Heart right ventricle (tissue), 16 donors: ENCODE results near the gene DHX8. TPM values are rescaled to one million over a fixed set of nuclear protein-coding genes. Genes with fewer than 3 reads are reported as not detected.

Source experiments
- ATAC-seq, 8 donors: fragments of 200-7000 bp; cut with Tn5 transposase; one replicate each; pipeline ENCODE4 v1.9.1; 2020; ENCODE audit warnings: mild to moderate bottlenecking in 8 of 8, moderate library complexity in 8 of 8, moderate number of reproducible peaks in 1 of 8
- DNase-seq, 2 donors: peaks; one replicate each; pipeline ENCODE4 v3.0.0-alpha.2; 2020
- H3K27ac ChIP-seq, 10 donors: fragments of 200-600 bp; sonication (generic) in 2 of 10; one replicate each; pipeline versions ENCODE4 v1.5.0 to v1.8.0; 2020 to 2022; ENCODE audit warnings: mild to moderate bottlenecking in 3 of 10
- H3K27me3 ChIP-seq, 7 donors: fragments of 200-600 bp; one replicate each; pipeline ENCODE4 v1.8.0; 2021 to 2022; ENCODE audit warnings: mild to moderate bottlenecking in 2 of 7
- H3K36me3 ChIP-seq, 9 donors: fragments of 200-600 bp; sonication (generic) in 1 of 9; one replicate each; pipeline versions ENCODE4 v1.5.0 to v1.8.0; 2020 to 2022; ENCODE audit warnings: mild to moderate bottlenecking in 2 of 9
- H3K4me1 ChIP-seq, 9 donors: fragments of 200-600 bp; sonication (generic) in 1 of 9; one replicate each; pipeline versions ENCODE4 v1.5.0 to v1.8.0; 2020 to 2022; ENCODE audit warnings: mild to moderate bottlenecking in 4 of 9
- H3K4me3 ChIP-seq, 10 donors: fragments of 200-600 bp; sonication (generic) in 2 of 10; one replicate each; pipeline versions ENCODE4 v1.5.0 to v1.8.0; 2020 to 2022; ENCODE audit warnings: mild to moderate bottlenecking in 7 of 10, moderate library complexity in 2 of 10
- H3K9me3 ChIP-seq, 11 donors: fragments of 200-600 bp in 10 of 11; sonication (generic) in 2 of 11; one replicate each; pipeline versions ENCODE4 v1.5.0 to v1.8.0; 2013 to 2022; ENCODE audit warnings: mild to moderate bottlenecking in 2 of 11, control low read depth in 1 of 11, moderate library complexity in 1 of 11
- CTCF ChIP-seq, 9 donors: fragments of 200-600 bp; sonication (generic) in 2 of 9; IDR thresholded peaks; one replicate each; pipeline versions ENCODE4 v1.5.0 to v1.8.0; 2021 to 2022; ENCODE audit warnings: antibody characterized with exemption in 9 of 9, mild to moderate bottlenecking in 5 of 9, moderate library complexity in 1 of 9
- WGBS, 2 donors: extraction: QIAGEN DNeasy Blood & Tissue Kit; methylation state at CpG; one replicate each; pipeline ENCODE4 v1.1.7; 2013; ENCODE audit warnings: inconsistent platforms in 1 of 2; 5-methylcytosine and 5-hydroxymethylcytosine counted together
- intact Hi-C, 10 donors: fragments of 100-400 bp; cut with DNase I; formaldehyde crosslinking; loops; one replicate each; pipeline versions ENCODE4 v1.11.1 to v1.14.2; 2022
- polyA plus RNA-seq, 2 donors: library from polyadenylated mRNA; stranded (reverse); fragments of 200-250 nt; gene quantifications; one replicate each; pipeline ENCODE4 v1.2.3, GENCODE V29; 2013
- total RNA-seq, 10 donors: library from RNA; stranded (reverse); fragmentation: NEBNext Ultra II Directional in 3 of 10; extraction: Animal tissue kit (Norgen Biotek cat#: 25700) in 3 of 10; gene quantifications; one replicate each; pipeline versions ENCODE4 v1.2.1 to v1.2.4, GENCODE V29; 2021 to 2023
- donor health status: Arrhythmogenic right ventricular cardiomyopathy.
- donor health status: ischemic (EF 13 %, LVEDD 7.1; RV severe dilation, severe dysfunction).
- donor health status: healthy with polysubstance abuse.
- donor health status: DM: no; HTN: yes; CAD: no.
- donor health status: DM: no; HTN: no; CAD: no.
- donor health status: ischemic (EF 25% LVEDD 6.9; RV normal size, moderate dysfunction).
- donor health status: ischemic (EF 25% LVEDD 5.7; RV mildly dilated, moderate dysfunction).
- donor health status: healthy.
- donor health status: DM: yes; HTN: yes; CAD: no.
- donor health status: Ischemic cardiomyopathy.
- donor health status: ischemic (EF 35%, LVEDD 5.7; RV mildly dilated, moderate dysfunction).
- donor health status: nonischemic (EF 11% LVEDD 7.7; RV severe dilation, severe dysfunction).
- donor health status: DM: yes; HTN: yes; CAD: no.
- donor health status: PGD.
- donor health status: ischemic (EF 29% LVEDD 5.4; RV normal size, mild dysfunction).
- donor health status: nonischemic (EF 23%, LVEDD 6.1; RV moderate dilation, normal function).

The DHX8 gene
- total and polyA plus RNA-seq, 12 donors: 19.2 to 42.0 (median 28.4) TPM

- Histone ChIP-seq H3K4me1 (peaks cover 0 to 14% (median 3%) of the 10 kb centered on the region in 9 donors), H3K4me3 (no peak overlapping the region), H3K27me3 (peaks cover 0 to 45% (median 6%) of the 10 kb centered on the region in 7 donors), H3K36me3 (no peaks in the 10 kb centered on the region), H3K9me3 (no peaks in the 10 kb centered on the region), H3K27ac (peak overlapping the region in 8 of 10 donors; percentile 44 to 74 (median 60))
- intact Hi-C loops: loop anchor here in 1 of 10 donors (5.0 kb wide), 1 partner anchor 35 kb away; no protein-coding TSS in a partner anchor
- ATAC-seq: peak; percentile 75 to 93 (median 82)
- WGBS, 2 donors: 28 to 43% methylated on average over 8 of the region's 8 CpGs
- no peak for DNase-seq
- TF ChIP-seq CTCF (IDR thresholded peaks at IDR 0.05): peak in 2 of 9 donors; percentile 7 to 14
These were observed 68.6 kb downstream of the DHX8 start for GRCh38 chr17:43552229-43552837.

- Histone ChIP-seq H3K27me3 (peaks cover 0 to 32% (median 0%) of the 10 kb centered on the region in 7 donors), H3K4me3 (no peak overlapping the region), H3K9me3 (no peaks in the 10 kb centered on the region), H3K36me3 (no peaks in the 10 kb centered on the region), H3K4me1 (peaks cover 0 to 13% (median 3%) of the 10 kb centered on the region in 9 donors), H3K27ac (no peak overlapping the region)
- ATAC-seq: no peak
- no peak for TF ChIP-seq CTCF (IDR thresholded peaks at IDR 0.05)
- no peak for DNase-seq
- WGBS, 2 donors: 68 to 75% methylated on average over 2 of the region's 2 CpGs
- intact Hi-C loops: loop anchor here in 1 of 10 donors (5.0 kb wide), 1 partner anchor 36 kb away; no protein-coding TSS in a partner anchor
These were observed 69.8 kb downstream of the DHX8 start for GRCh38 chr17:43553573-43553972.

- Histone ChIP-seq H3K9me3 (no peaks in the 10 kb centered on the region), H3K4me1 (peaks cover 0 to 23% (median 5%) of the 10 kb centered on the region in 9 donors), H3K27ac (no peak overlapping the region), H3K4me3 (no peak overlapping the region), H3K36me3 (no peaks in the 10 kb centered on the region), H3K27me3 (peaks cover 0 to 20% (median 0%) of the 10 kb centered on the region in 7 donors)
- DNase-seq (no peak), ATAC-seq (no peak)
- intact Hi-C loops: loop anchor here in 1 of 10 donors (5.0 kb wide), 1 partner anchor 38 kb away; no protein-coding TSS in a partner anchor
- TF ChIP-seq CTCF (IDR thresholded peaks at IDR 0.05): no peak
- WGBS, 2 donors: 82% methylated on average over 6 of the region's 6 CpGs
These were observed 71.1 kb downstream of the DHX8 start for GRCh38 chr17:43554857-43555256.

GRCh38 chr17:43556292-43556691 is 72.5 kb downstream of the DHX8 start:
- peaks cover 0 to 23% (median 5%) of the 10 kb centered on the region in 9 donors for H3K4me1 ChIP-seq
- H3K27me3 ChIP-seq: peaks cover 0 to 20% (median 0%) of the 10 kb centered on the region in 7 donors
- H3K9me3 ChIP-seq: no peaks in the 10 kb centered on the region
- H3K4me3 ChIP-seq: no peak overlapping the region
- H3K36me3 ChIP-seq: no peaks in the 10 kb centered on the region
- TF ChIP-seq CTCF (IDR thresholded peaks at IDR 0.05): no peak
- DNase-seq (no peak), ATAC-seq (peak in 5 of 8 donors; percentile 33 to 46 (median 41))
- H3K27ac ChIP-seq: no peak overlapping the region
- 63 to 67% methylated on average over 5 of the region's 5 CpGs for WGBS, 2 donors
- intact Hi-C loops: no loop called here
